Measurements from ENCODE around the gene COBL. TPM values are rescaled to one million over a fixed set of nuclear protein-coding genes. Genes with fewer than 3 reads are reported as not detected.

COBL gene
- total and polyA plus RNA-seq, 2 donors (not counting 3 experiments of a cell fraction or from before 2014, with no cell fraction given) = 0.11 TPM; not detected in 1

- no peak overlapping the region for H3K27ac ChIP-seq (ENCODE audit: insufficient read depth, low read depth, low read length)
- no peak for FAIRE-seq
Observed at GRCh38 chr7:50976064-50976463, 340.5 kb downstream of the COBL start.

GRCh38 chr7:50974240-50974639 lies 342.4 kb downstream of the COBL start:
- peaks cover 0 to 5% of the 10 kb centered on the region in 2 experiments for H3K27me3 ChIP-seq (ENCODE audit: control insufficient read depth in 2 of 2, insufficient read depth in 2 of 2, low read length in 2 of 2)
- TF ChIP-seq EZH2 (IDR thresholded peaks at IDR 0.05; ENCODE audit: borderline replicate concordance, low read depth, low read length, severe bottlenecking) (no peak), FOS (IDR thresholded peaks at IDR 0.05; ENCODE audit: borderline replicate concordance, insufficient read depth, low read length) (no peak), GATA2 (IDR thresholded peaks at IDR 0.05; ENCODE audit: insufficient read depth, insufficient read length, low read depth, low read length) (no peak), POLR2AphosphoS5 (IDR thresholded peaks at IDR 0.05; ENCODE audit: insufficient read depth, low read depth, low read length) (no peak), CTCF (IDR thresholded peaks at IDR 0.05; ENCODE audit: extremely low read depth in 1 of 2, insufficient read depth in 1 of 2, low read depth in 1 of 2, low read length in 2 of 2) (no peak), POLR2A (IDR thresholded peaks at IDR 0.05; ENCODE audit: low read depth, low read length) (no peak), JUN (IDR thresholded peaks at IDR 0.05; ENCODE audit: borderline replicate concordance, insufficient read depth, insufficient read length, low read depth) (no peak), MYC (IDR thresholded peaks at IDR 0.05; ENCODE audit: low read depth, low read length) (no peak), MAX (IDR thresholded peaks at IDR 0.05; ENCODE audit: insufficient read depth, insufficient read length) (no peak)
- dilution Hi-C loops (cut with MboI; ENCODE audit: extremely low pct_ligation_motif_present, low sequenced_read_pairs) = no loop called here
- no peaks in the 10 kb centered on the region for H4K20me1 ChIP-seq (replicated peaks; ENCODE audit: control insufficient read depth, extremely low read depth, insufficient read depth, low read length)
- H3K4me1 ChIP-seq (ENCODE audit: control insufficient read depth, extremely low read depth, insufficient read depth, low read length) = no peaks in the 10 kb centered on the region
- POLR2A ChIA-PET = no interaction called here
- no peaks in the 10 kb centered on the region for H3K36me3 ChIP-seq (ENCODE audit: control insufficient read depth in 2 of 2, extremely low read depth in 1 of 2, insufficient read depth in 2 of 2, low read length in 2 of 2)
- H3K9me1 ChIP-seq (replicated peaks; ENCODE audit: control insufficient read depth, extremely low read depth, insufficient read depth, low read length) = no peaks in the 10 kb centered on the region
- DNase-seq (ENCODE audit: low read depth, low spot score) = no peak
- H3K9me3 ChIP-seq (replicated peaks; ENCODE audit: control insufficient read depth, insufficient read depth, low read length) = no peaks in the 10 kb centered on the region
- H3K79me2 ChIP-seq (ENCODE audit: control insufficient read depth, insufficient read depth, low read length) = no peaks in the 10 kb centered on the region
- intact Hi-C loops (cut with micrococcal nuclease) = no loop called here
- no TSS peak for BruUV-seq (replicated peaks)
- H3K4me3 ChIP-seq (replicated peaks in 1 of 3; ENCODE audit: insufficient read depth in 1 of 3, low read depth in 1 of 3, low read length in 3 of 3) = no peak overlapping the region
- H3K4me2 ChIP-seq (ENCODE audit: insufficient read depth, low read length) = no peak overlapping the region
- no peak overlapping the region for H3K27ac ChIP-seq (ENCODE audit: insufficient read depth, low read depth, low read length)
- no peak for FAIRE-seq
- CTCF ChIA-PET = no interaction called here
- no peak overlapping the region for H3K9ac ChIP-seq (replicated peaks; ENCODE audit: extremely low read depth, insufficient read depth, low read length)
- no peak overlapping the region for H2AFZ ChIP-seq (ENCODE audit: low read depth, low read length)

More at GRCh38 chr7:50976064-50976463, 340.5 kb downstream of the COBL start:
- H3K4me3 ChIP-seq (replicated peaks in 1 of 3; ENCODE audit: insufficient read depth in 1 of 3, low read depth in 1 of 3, low read length in 3 of 3) = no peak overlapping the region
- no peak for TF ChIP-seq JUN (IDR thresholded peaks at IDR 0.05; ENCODE audit: borderline replicate concordance, insufficient read depth, insufficient read length, low read depth)
- peaks cover 3 to 5% of the 10 kb centered on the region in 2 experiments for H3K27me3 ChIP-seq (ENCODE audit: control insufficient read depth in 2 of 2, insufficient read depth in 2 of 2, low read length in 2 of 2)
- intact Hi-C loops (cut with micrococcal nuclease) (no loop called here), dilution Hi-C loops (cut with MboI; ENCODE audit: extremely low pct_ligation_motif_present, low sequenced_read_pairs) (no loop called here)
- H3K79me2 ChIP-seq (ENCODE audit: control insufficient read depth, insufficient read depth, low read length) = no peaks in the 10 kb centered on the region
- no TSS peak for BruUV-seq (replicated peaks)
- CTCF ChIA-PET = no interaction called here
- H2AFZ ChIP-seq (ENCODE audit: low read depth, low read length) = no peak overlapping the region
- DNase-seq (ENCODE audit: low read depth, low spot score) = no peak
- H3K9ac ChIP-seq (replicated peaks; ENCODE audit: extremely low read depth, insufficient read depth, low read length) = no peak overlapping the region
- POLR2A ChIA-PET = no interaction called here
- H4K20me1 ChIP-seq (replicated peaks; ENCODE audit: control insufficient read depth, extremely low read depth, insufficient read depth, low read length) = no peaks in the 10 kb centered on the region
- H3K9me3 ChIP-seq (replicated peaks; ENCODE audit: control insufficient read depth, insufficient read depth, low read length) = no peaks in the 10 kb centered on the region
- H3K9me1 ChIP-seq (replicated peaks; ENCODE audit: control insufficient read depth, extremely low read depth, insufficient read depth, low read length) = no peaks in the 10 kb centered on the region
- H3K4me2 ChIP-seq (ENCODE audit: insufficient read depth, low read length) = no peak overlapping the region
- H3K4me1 ChIP-seq (ENCODE audit: control insufficient read depth, extremely low read depth, insufficient read depth, low read length) = no peaks in the 10 kb centered on the region
- H3K36me3 ChIP-seq (ENCODE audit: control insufficient read depth in 2 of 2, extremely low read depth in 1 of 2, insufficient read depth in 2 of 2, low read length in 2 of 2) = no peaks in the 10 kb centered on the region
